ENCODE results near the gene ZNF319.

The ZNF319 gene

DNA sequence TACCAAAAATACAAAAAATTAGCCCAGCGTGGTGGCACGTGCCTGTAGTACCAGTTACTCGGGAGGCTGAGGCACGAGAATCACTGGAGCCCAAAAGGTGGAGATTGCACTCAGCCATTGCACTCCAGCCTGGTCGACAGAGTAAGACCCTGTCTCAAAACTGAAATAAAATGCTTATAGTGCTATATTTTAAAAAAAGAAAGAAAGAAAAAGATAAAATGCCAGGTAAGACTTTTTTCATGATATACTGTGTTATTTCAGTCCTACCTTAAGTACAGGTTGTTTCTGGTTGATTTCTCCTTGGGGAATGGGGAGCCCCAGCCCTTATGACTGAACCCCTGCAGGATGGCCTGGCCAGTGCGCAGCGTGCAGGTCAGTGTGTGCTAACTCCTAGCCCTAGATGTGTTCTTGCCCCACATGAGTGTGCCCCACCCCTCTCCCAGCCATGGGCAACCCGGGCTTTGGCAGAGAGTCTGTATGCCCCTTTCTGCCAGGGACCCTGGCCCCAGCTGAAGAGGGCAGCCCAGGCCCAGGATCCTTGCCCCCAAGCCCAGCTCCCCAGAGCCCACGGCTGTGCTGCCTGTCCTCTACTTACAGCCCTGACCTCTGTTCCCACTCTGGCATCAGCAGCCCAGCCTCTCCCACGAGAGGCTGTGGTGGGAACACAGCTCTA, 30.9 kb downstream of the ZNF319 start:
- no peak for ATAC-seq
- Mint-ChIP-seq H3K4me3 (no peak overlapping the region), H3K9me3 (no peaks in the 10 kb centered on the region), H3K36me3 (ENCODE audit: low read depth) (no peaks in the 10 kb centered on the region), H3K4me1 (no peaks in the 10 kb centered on the region), H3K27me3 (no peaks in the 10 kb centered on the region), H3K27ac (no peak overlapping the region)
- no peak for DNase-seq

DNA sequence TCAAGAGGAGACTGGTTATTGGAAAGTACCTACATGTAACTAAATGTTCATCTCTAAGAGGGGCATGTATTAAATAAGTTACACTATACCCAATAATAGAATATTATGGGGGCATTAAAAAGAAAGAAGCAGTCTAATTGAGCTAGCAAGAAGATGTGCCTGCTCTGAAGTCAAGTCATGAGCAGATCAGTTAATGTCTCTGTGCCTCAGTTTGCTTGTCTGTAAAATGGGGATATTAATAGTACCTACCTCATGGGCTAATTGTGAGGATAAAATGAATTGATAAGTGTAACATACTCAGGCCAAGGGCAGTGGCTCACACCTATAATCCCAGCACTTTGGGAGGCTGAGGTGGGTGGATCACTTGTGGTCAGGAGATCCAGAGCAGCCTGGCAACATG, 32.6 kb downstream of the ZNF319 start:
- no peak for ATAC-seq

DNA sequence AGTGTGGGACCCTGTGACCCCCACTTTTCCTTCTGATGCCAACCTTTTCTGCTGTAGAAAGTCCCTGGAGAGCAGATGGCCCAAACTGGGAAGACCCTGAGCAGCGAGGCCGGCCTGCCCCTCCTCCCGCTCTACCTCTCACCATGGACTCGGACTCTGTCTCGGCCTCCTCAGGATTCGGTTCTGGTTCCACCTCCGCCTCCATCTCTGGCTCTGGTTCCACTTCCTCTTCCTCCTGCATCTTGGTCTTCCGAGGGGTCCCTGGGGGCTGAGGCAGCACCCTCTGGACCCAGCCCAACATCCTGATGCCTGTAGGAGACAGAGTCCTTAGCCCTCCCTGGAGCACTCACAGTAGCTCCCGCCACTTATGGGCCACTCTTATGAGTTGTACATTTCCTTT, 33.5 kb downstream of the ZNF319 start:
- H3K27me3 Mint-ChIP-seq = no peaks in the 10 kb centered on the region
- H3K4me1 Mint-ChIP-seq = no peaks in the 10 kb centered on the region
- no peak for ATAC-seq
- no peak overlapping the region for H3K4me3 Mint-ChIP-seq
- DNase-seq = no peak
- H3K27ac Mint-ChIP-seq = no peak overlapping the region
- no peaks in the 10 kb centered on the region for H3K9me3 Mint-ChIP-seq
- no peaks in the 10 kb centered on the region for H3K36me3 Mint-ChIP-seq (ENCODE audit: low read depth)

More for the DNA sequence above, 32.6 kb downstream of the ZNF319 start:
- Mint-ChIP-seq H3K36me3 (ENCODE audit: low read depth) (no peaks in the 10 kb centered on the region), H3K4me1 (no peaks in the 10 kb centered on the region), H3K27ac (no peak overlapping the region), H3K27me3 (no peaks in the 10 kb centered on the region), H3K4me3 (no peak overlapping the region), H3K9me3 (no peaks in the 10 kb centered on the region)
- no peak for DNase-seq

DNA sequence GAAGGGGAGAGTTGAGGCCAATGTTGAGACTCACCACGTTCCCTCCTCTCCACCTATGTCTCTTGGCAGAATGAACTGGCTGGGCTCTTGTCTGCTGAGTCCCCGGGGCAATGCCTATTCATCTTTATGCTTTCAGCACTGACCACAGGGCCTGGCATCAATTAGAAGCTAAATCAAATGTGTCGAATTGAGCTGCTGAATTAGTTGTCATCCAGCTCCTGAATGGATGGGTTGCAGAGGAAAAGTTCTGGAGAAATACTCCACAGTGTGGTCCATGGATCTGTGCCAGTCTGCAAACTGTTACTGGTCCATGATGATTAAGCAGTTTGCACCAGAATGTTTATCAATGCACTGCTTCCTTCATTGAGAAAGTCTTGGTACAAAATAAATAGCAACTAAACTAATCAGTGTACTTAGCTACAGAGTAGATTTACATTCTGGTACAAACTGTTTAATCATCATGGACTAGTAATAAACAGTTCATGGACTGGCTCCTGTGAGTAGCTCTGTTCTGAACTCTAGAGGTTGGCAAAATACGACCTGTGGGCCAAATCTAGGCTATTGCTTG, 34.2 kb downstream of the ZNF319 start:
- Mint-ChIP-seq H3K9me3 (no peaks in the 10 kb centered on the region), H3K27ac (no peak overlapping the region), H3K36me3 (ENCODE audit: low read depth) (no peaks in the 10 kb centered on the region), H3K4me1 (no peaks in the 10 kb centered on the region), H3K4me3 (no peak overlapping the region), H3K27me3 (no peaks in the 10 kb centered on the region)
- ATAC-seq (no peak), DNase-seq (no peak)

DNA sequence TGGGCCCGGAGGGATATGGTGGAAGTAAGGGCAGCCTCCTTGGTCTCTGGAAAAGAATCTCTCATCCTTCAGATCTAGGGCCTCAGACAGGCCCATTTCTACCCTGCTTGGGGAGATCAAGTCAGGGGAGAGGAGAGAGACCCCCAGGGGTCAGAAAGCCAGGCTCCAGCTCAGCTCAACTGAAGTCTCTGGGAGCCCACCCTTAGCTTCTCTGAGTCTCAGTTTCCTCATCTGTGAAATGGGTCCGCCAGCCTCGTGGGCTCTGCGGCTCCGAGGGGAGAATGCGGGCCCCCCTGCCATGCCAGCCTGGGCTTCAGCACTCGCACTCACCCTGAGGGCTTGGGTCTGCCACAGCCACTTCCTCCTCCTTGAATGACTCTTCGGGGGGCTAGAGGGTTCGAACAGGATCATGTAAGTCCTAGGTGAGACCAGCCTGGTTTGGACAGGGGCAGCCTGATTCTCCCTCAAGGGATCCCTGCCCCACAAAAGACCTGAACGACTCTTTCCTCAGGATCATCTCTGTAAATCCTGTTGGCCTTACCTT, 36.2 kb downstream of the ZNF319 start:
- no peaks in the 10 kb centered on the region for H3K9me3 Mint-ChIP-seq
- H3K4me3 Mint-ChIP-seq = no peak overlapping the region
- no peak overlapping the region for H3K27ac Mint-ChIP-seq
- no peaks in the 10 kb centered on the region for H3K36me3 Mint-ChIP-seq (ENCODE audit: low read depth)
- H3K27me3 Mint-ChIP-seq = no peaks in the 10 kb centered on the region
- H3K4me1 Mint-ChIP-seq = no peaks in the 10 kb centered on the region
- DNase-seq (no peak), ATAC-seq (no peak)

DNA sequence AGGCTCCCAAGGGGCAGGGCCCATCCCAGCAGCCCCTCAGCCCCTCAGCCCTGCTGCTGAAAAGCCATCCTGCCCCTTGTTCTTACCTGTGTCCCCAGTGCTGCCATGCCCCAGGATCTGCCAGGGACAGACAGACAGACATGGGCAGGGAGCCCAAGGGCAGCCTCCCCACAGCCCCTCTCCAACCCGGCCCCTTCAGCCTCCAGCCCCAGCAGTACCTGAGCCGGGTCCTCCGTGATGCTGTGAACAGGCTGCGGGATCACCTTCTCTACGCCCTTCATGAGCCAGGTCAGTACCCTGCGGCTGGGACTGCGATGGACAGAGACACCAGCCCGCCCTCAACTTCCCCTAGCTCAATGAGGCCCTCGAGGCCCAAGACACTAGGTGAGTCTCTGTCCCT, 37.7 kb downstream of the ZNF319 start:
- no peaks in the 10 kb centered on the region for H3K27me3 Mint-ChIP-seq
- no peak for DNase-seq
- H3K27ac Mint-ChIP-seq = no peak overlapping the region
- no peaks in the 10 kb centered on the region for H3K36me3 Mint-ChIP-seq (ENCODE audit: low read depth)
- ATAC-seq = no peak
- no peaks in the 10 kb centered on the region for H3K4me1 Mint-ChIP-seq
- H3K4me3 Mint-ChIP-seq = no peak overlapping the region
- no peaks in the 10 kb centered on the region for H3K9me3 Mint-ChIP-seq

DNA sequence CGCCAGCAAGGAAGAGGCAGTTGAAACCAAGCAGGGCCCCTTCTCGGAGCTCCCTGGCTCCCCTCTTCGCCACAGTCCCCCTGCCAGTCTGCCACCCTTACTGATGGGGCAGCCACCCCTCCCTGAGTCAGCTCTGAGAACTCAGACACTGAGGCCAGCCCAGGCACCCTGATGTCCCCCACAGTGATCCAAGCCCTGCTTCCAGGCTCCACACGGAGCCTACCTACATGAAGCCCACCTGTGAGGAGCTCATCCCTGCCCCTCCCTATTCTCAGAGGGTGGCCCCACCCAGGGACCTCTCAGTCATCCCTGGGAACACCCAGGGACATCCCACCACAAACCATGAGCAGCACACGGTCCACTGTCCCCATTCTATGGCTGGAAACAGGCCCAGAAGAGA, 38.4 kb downstream of the ZNF319 start:
- H3K4me3 Mint-ChIP-seq = no peak overlapping the region
- no peaks in the 10 kb centered on the region for H3K9me3 Mint-ChIP-seq
- DNase-seq (no peak), ATAC-seq (no peak)
- no peaks in the 10 kb centered on the region for H3K4me1 Mint-ChIP-seq
- no peaks in the 10 kb centered on the region for H3K36me3 Mint-ChIP-seq (ENCODE audit: low read depth)
- H3K27ac Mint-ChIP-seq = no peak overlapping the region
- no peaks in the 10 kb centered on the region for H3K27me3 Mint-ChIP-seq

DNA sequence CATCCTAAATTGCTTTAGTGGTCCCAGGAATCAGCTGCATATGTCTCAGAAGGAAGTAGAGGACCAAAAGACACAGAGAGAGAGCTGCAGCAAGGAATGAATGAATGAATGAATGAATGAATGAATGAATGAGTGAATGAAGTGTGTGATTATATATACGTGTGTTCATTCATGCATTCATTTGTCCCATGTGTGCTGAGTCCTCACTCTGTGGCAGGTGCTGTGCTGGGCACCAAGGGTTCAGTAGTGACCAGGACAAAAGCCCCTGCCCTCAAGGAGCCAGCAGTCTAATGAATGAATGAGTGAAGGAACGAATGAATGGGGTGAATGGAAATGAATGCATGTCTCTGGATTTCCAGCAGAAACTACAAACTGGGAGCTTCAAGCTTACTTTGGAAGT, 38.9 kb downstream of the ZNF319 start:
- no peaks in the 10 kb centered on the region for H3K4me1 Mint-ChIP-seq

DNA sequence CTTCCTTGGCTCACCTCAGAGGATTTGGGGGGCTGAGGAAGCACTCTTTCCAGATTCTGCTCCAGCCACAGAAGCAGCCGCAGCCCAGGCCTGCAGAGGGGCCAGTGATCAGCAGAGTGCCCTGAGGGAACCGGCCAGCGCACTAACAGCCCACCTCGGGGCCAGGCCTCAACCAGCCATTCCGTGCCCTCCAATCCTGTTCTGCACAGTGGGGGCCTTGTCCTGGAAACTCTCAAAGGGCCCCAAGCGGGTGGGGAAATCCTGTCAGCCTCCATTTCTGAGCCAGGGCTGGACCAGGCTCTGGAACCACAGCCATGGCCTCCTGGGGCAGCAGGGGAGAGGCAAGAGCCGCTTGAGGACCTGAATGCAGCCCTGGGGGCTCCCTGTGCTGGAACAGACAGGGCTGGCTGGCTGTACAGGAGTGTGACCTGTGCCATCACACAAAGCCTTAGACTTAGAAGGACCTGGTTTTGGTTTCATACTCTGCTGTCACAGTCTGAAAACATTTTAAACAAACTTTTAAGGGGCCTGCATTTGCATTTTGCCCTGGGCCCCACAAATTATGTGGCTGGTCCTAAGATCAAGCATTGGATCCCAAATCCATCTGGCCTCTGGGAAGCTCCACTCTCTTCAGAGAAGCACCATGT, 39.5 kb downstream of the ZNF319 start:
- Mint-ChIP-seq H3K27ac (no peak overlapping the region), H3K36me3 (ENCODE audit: low read depth) (no peaks in the 10 kb centered on the region), H3K9me3 (no peaks in the 10 kb centered on the region), H3K4me3 (no peak overlapping the region), H3K27me3 (no peaks in the 10 kb centered on the region), H3K4me1 (no peaks in the 10 kb centered on the region)
- DNase-seq = no peak
- no peak for ATAC-seq

More for the DNA sequence above, 38.9 kb downstream of the ZNF319 start:
- Mint-ChIP-seq H3K27me3 (no peaks in the 10 kb centered on the region), H3K4me3 (no peak overlapping the region), H3K27ac (no peak overlapping the region), H3K9me3 (no peaks in the 10 kb centered on the region), H3K36me3 (ENCODE audit: low read depth) (no peaks in the 10 kb centered on the region)
- DNase-seq = no peak
- no peak for ATAC-seq

DNA sequence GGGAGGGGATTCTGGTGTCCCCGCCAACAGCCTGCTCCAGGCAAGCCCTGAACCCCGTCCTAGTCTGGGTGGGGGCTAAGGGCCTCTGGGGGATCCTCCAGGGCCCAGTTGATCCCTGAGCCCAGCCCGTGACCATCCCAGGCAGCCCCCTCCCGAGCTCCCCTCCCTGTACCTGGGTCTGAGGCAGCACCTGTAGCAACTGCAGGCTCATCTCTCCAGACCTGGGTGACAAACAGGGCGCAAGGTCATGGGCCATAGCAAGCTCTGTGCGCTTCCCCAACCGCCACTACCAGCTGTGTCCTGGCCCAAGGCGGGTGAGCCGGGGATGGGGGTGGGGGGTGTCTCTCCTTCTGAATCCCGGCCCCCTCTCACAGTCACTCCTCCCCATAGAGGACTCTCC, 40.2 kb downstream of the ZNF319 start:
- Mint-ChIP-seq H3K4me1 (no peaks in the 10 kb centered on the region), H3K4me3 (no peak overlapping the region), H3K36me3 (ENCODE audit: low read depth) (no peaks in the 10 kb centered on the region), H3K27me3 (no peaks in the 10 kb centered on the region), H3K27ac (no peak overlapping the region), H3K9me3 (no peaks in the 10 kb centered on the region)
- DNase-seq (no peak), ATAC-seq (no peak)

DNA sequence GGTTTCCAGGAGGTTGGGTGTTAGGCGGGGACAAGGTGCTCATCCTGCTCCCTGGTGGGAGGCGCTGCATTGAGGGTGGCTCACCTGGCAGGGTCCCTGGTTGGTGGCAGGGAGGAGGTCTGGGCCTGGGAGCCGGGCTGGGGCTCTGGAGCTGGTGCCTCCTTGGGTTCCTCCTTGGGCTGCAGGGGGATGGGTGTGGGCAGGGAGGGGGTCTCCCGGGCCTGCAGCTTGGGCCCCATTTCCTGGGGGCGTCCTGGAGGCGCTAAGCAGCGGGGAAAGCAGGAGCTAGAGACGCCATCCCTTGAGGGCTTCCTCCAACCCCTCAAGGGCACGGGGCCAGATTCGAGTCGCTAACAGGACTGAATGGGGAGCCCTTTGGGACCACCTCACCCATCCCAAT, 40.7 kb downstream of the ZNF319 start:
- ATAC-seq (no peak), DNase-seq (no peak)
- H3K36me3 Mint-ChIP-seq (ENCODE audit: low read depth) = no peaks in the 10 kb centered on the region
- H3K4me1 Mint-ChIP-seq = no peaks in the 10 kb centered on the region
- no peaks in the 10 kb centered on the region for H3K9me3 Mint-ChIP-seq
- no peak overlapping the region for H3K4me3 Mint-ChIP-seq
- no peaks in the 10 kb centered on the region for H3K27me3 Mint-ChIP-seq
- H3K27ac Mint-ChIP-seq = no peak overlapping the region

DNA sequence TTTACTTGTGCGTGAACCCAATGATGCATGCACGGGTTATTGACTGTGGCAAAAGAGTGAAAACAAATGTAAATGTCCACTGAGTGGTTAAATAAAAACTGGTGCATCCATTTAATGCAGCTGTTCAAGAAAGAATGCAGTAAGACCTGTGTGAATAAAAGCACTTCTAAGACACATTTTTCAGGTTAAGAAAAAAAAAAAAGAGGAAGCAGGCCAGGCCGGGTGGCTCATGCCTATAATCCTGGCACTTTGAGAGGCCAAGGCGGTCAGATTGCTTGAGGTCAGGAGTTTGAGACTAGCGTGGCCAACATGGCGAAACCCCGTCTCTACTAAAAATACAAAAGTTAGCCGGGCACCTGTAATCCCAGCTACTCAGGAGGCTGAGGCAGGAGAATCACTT, 41.4 kb downstream of the ZNF319 start:
- no peak overlapping the region for H3K4me3 Mint-ChIP-seq
- ATAC-seq = no peak
- no peaks in the 10 kb centered on the region for H3K4me1 Mint-ChIP-seq
- H3K36me3 Mint-ChIP-seq (ENCODE audit: low read depth) = no peaks in the 10 kb centered on the region
- no peak overlapping the region for H3K27ac Mint-ChIP-seq
- no peaks in the 10 kb centered on the region for H3K27me3 Mint-ChIP-seq
- DNase-seq = no peak
- no peaks in the 10 kb centered on the region for H3K9me3 Mint-ChIP-seq

DNA sequence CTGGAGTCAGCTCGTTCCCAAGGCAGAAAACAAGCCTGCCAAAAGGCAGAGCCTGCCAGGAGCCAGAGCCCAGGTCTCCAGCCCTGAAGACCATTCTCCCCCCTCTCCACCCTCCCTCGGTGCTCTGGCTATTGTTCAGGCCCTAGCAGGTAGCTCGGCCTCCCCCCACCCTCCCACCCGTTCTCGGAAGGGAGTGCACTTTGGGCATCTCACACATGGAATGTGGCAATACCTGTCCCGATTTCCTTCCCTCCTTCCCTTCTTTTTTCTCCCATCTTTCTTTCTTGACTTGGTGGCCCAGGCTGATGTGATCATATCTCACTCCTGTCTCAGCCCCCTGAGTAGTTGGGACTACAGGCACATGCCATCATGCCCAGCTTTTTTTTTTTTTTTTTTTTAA, 41.9 kb downstream of the ZNF319 start:
- DNase-seq = no peak
- Mint-ChIP-seq H3K36me3 (ENCODE audit: low read depth) (no peaks in the 10 kb centered on the region), H3K27ac (no peak overlapping the region), H3K4me1 (no peaks in the 10 kb centered on the region), H3K9me3 (no peaks in the 10 kb centered on the region), H3K27me3 (no peaks in the 10 kb centered on the region), H3K4me3 (no peak overlapping the region)
- no peak for ATAC-seq

DNA sequence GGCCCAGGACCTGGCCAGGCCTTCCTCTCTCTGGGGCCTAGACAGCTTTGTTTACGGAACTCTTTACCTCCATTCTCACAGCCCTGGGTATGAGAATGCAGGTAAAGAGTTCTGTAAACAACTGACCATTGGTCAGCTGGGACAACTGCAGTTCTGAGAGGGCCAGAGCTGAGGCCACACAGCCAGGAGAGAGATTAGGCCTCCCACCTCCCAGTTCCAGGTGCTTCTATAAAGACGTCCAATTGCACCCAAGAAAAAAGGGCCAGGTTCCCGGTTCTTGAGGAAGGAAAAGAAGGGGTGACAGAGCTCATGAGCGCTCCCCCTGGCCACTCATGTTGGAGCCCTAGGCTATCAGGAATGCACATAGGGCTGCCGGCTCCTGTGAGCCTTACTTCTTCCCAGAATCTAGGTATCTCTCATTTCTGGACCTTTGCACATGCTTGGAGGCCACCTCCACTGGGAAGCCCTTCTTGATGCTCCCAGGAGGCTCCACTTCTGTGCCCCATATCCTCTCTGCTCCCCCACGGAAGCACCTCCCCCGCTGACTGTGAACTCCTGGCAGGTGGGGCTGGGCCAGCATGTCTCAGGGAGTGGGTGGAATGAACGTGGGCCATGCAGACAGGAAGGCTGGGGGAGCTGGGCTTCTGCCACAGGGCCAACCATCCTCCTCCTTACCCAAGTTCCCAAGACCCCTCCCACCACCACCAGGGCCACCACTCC, 42.6 kb downstream of the ZNF319 start:
- Mint-ChIP-seq H3K27ac (no peak overlapping the region), H3K4me1 (no peaks in the 10 kb centered on the region), H3K27me3 (no peaks in the 10 kb centered on the region), H3K4me3 (no peak overlapping the region), H3K36me3 (ENCODE audit: low read depth) (no peaks in the 10 kb centered on the region), H3K9me3 (no peaks in the 10 kb centered on the region)
- DNase-seq = no peak
- ATAC-seq = no peak
